Glutamatergic neuron (in vitro differentiated cells): ENCODE data around the gene FASTKD2. TPM values are rescaled to one million over a fixed set of nuclear protein-coding genes. Genes with fewer than 3 reads are reported as not detected.

Experiments
- DNase-seq: peaks from one replicate; pipeline ENCODE4 v3.0.0; 2022
- H3K27ac Mint-ChIP-seq: one replicate; pipeline ENCODE4 v1.8.0; 2020; ENCODE audit warnings: mild to moderate bottlenecking, mixed read lengths, inconsistent platforms; ENCODE audit not compliant: unreplicated experiment
- H3K27me3 Mint-ChIP-seq: one replicate; pipeline ENCODE4 v1.8.0; 2020; ENCODE audit warnings: mild to moderate bottlenecking, moderate library complexity, mixed read lengths, inconsistent platforms; ENCODE audit not compliant: unreplicated experiment
- H3K36me3 Mint-ChIP-seq: one replicate; pipeline ENCODE4 v1.8.0; 2020; ENCODE audit warnings: mild to moderate bottlenecking, mixed read lengths, inconsistent platforms; ENCODE audit not compliant: unreplicated experiment
- H3K4me1 Mint-ChIP-seq: one replicate; pipeline ENCODE4 v1.8.0; 2020; ENCODE audit warnings: mild to moderate bottlenecking, low read depth, mixed read lengths, inconsistent platforms; ENCODE audit not compliant: unreplicated experiment
- H3K4me3 Mint-ChIP-seq: one replicate; pipeline ENCODE4 v1.8.0; 2020; ENCODE audit warnings: mild to moderate bottlenecking, mixed read lengths, inconsistent platforms; ENCODE audit not compliant: unreplicated experiment
- H3K9me3 Mint-ChIP-seq: one replicate; pipeline ENCODE4 v1.8.0; 2020; ENCODE audit warnings: mild to moderate bottlenecking, moderate library complexity, mixed read lengths, inconsistent platforms; ENCODE audit not compliant: unreplicated experiment
- CTCF ChIP-seq: fragments of 200-600 bp; sonication (generic); IDR thresholded peaks from one replicate; pipeline ENCODE4 v1.5.0; 2021; ENCODE audit not compliant: partially characterized antibody, unreplicated experiment
- total RNA-seq: library from RNA; stranded (reverse); fragmentation: NEBNext Ultra II Directional; extraction: Animal tissue kit (Norgen Biotek cat#: 25700); gene quantifications from one replicate; pipeline ENCODE4 v1.2.1, GENCODE V29; 2021; ENCODE audit not compliant: unreplicated experiment

FASTKD2 gene
- total RNA-seq, 1 donor from 2014 or later: 24.7 TPM

GRCh38 chr2:206824087-206824618 lies 58.7 kb downstream of the FASTKD2 start:
- DNase-seq: no peak
- no peak for TF ChIP-seq CTCF
- H3K27ac Mint-ChIP-seq: no peak overlapping the region
- no peaks in the 10 kb centered on the region for H3K36me3 Mint-ChIP-seq
- H3K4me1 Mint-ChIP-seq: no peaks in the 10 kb centered on the region
- H3K27me3 Mint-ChIP-seq: no peaks in the 10 kb centered on the region
- no peak overlapping the region for H3K4me3 Mint-ChIP-seq
- H3K9me3 Mint-ChIP-seq: no peaks in the 10 kb centered on the region

GRCh38 chr2:206824993-206825392 lies 59.6 kb downstream of the FASTKD2 start:
- H3K27ac Mint-ChIP-seq: no peak overlapping the region
- no peak for TF ChIP-seq CTCF
- no peaks in the 10 kb centered on the region for H3K36me3 Mint-ChIP-seq
- H3K4me3 Mint-ChIP-seq: no peak overlapping the region
- H3K4me1 Mint-ChIP-seq: no peaks in the 10 kb centered on the region
- H3K9me3 Mint-ChIP-seq: no peaks in the 10 kb centered on the region
- no peak for DNase-seq
- H3K27me3 Mint-ChIP-seq: no peaks in the 10 kb centered on the region

GRCh38 chr2:206831442-206831995 lies 66.1 kb downstream of the FASTKD2 start:
- Mint-ChIP-seq H3K27me3 (no peaks in the 10 kb centered on the region), H3K9me3 (peaks cover 5% of the 10 kb centered on the region), H3K4me3 (no peak overlapping the region), H3K27ac (no peak overlapping the region), H3K4me1 (no peaks in the 10 kb centered on the region), H3K36me3 (peaks cover 5% of the 10 kb centered on the region)
- no peak for DNase-seq
- TF ChIP-seq CTCF: no peak

- H3K4me3 Mint-ChIP-seq: no peak overlapping the region
- no peaks in the 10 kb centered on the region for H3K27me3 Mint-ChIP-seq
- peaks cover 5% of the 10 kb centered on the region for H3K9me3 Mint-ChIP-seq
- no peak for TF ChIP-seq CTCF
- peaks cover 3% of the 10 kb centered on the region for H3K4me1 Mint-ChIP-seq
- no peak overlapping the region for H3K27ac Mint-ChIP-seq
- no peak for DNase-seq
- peaks cover 5% of the 10 kb centered on the region for H3K36me3 Mint-ChIP-seq
Measured at GRCh38 chr2:206832873-206833272, 67.5 kb downstream of the FASTKD2 start.

- TF ChIP-seq CTCF: no peak
- no peak for DNase-seq
- Mint-ChIP-seq H3K4me3 (no peak overlapping the region), H3K4me1 (peaks cover 3% of the 10 kb centered on the region), H3K27ac (no peak overlapping the region), H3K9me3 (peaks cover 5% of the 10 kb centered on the region), H3K27me3 (no peaks in the 10 kb centered on the region), H3K36me3 (peaks cover 5% of the 10 kb centered on the region)
Measured at GRCh38 chr2:206833291-206833690, 67.9 kb downstream of the FASTKD2 start.
